B cell (primary cell): Measurements from ENCODE around the gene WDSUB1. TPM values are rescaled to one million over a fixed set of nuclear protein-coding genes. Genes with fewer than 3 reads are reported as not detected.

Experiments
- ATAC-seq: fragments of 200-7000 bp; cut with Tn5 transposase; one replicate; pipeline ENCODE4 v1.10.0; 2021; ENCODE audit warnings: low read depth, mild to moderate bottlenecking, moderate number of reproducible peaks, moderate library complexity
- CTCF ChIA-PET: fragments of 350-600 bp; sonication (Branson Sonifier 250); formaldehyde crosslinking; loops from one replicate; lab custom pipeline; 2021; ENCODE audit warnings: antibody characterized with exemption, inconsistent platforms; lab: Charles Lee
- POLR2A ChIA-PET: fragments of 350-600 bp; sonication (Branson Sonifier 250); formaldehyde crosslinking; loops from one replicate; lab custom pipeline; 2021; ENCODE audit warnings: antibody characterized with exemption; lab: Charles Lee
- DNase-seq: peaks from one replicate; pipeline ENCODE4 v3.0.0; 2013
- H2AFZ ChIP-seq: 2 replicates; pipeline ENCODE4 v1.6.1; 2012; ENCODE audit warnings: mild to moderate bottlenecking, low read depth, low read length; ENCODE audit not compliant: insufficient read depth, poor library complexity, severe bottlenecking
- H3K27ac ChIP-seq, 2 donors: 1 replicate in 1 of 2; 2 replicates in 1 of 2; pipeline ENCODE4 v1.5.1; 2012 to 2013; ENCODE audit warnings: low read length in 2 of 2, mild to moderate bottlenecking in 2 of 2, moderate library complexity in 1 of 2
- H3K27me3 ChIP-seq, 4 experiments: fragments of 200-600 bp in 1 of 4; sonication (generic) in 1 of 4; replicated peaks in 1 of 4; 1 replicate in 2 of 4; 2 replicates in 2 of 4; pipeline versions ENCODE4 v1.6.1 to v1.7.0; 2013 to 2016; ENCODE audit warnings: low read length in 3 of 4, mild to moderate bottlenecking in 2 of 4, mixed read lengths in 1 of 4, moderate library complexity in 1 of 4; ENCODE audit not compliant: insufficient read depth in 4 of 4, control insufficient read depth in 3 of 4; ENCODE audit errors: control extremely low read depth in 1 of 4
- H3K36me3 ChIP-seq, 2 experiments: replicated peaks in 1 of 2; 1 replicate in 1 of 2; 2 replicates in 1 of 2; pipeline versions ENCODE4 v1.6.1 to v1.7.1; 2013; ENCODE audit warnings: low read length in 1 of 2; ENCODE audit not compliant: insufficient read depth in 2 of 2, control insufficient read depth in 1 of 2; ENCODE audit errors: control extremely low read depth in 1 of 2, extremely low read depth in 1 of 2
- H3K4me1 ChIP-seq, 2 donors: fragments of 200-600 bp in 1 of 2; sonication (generic) in 1 of 2; 1 replicate in 1 of 2; 2 replicates in 1 of 2; pipeline versions ENCODE4 v1.5.1 to v1.6.1; 2013 to 2017; ENCODE audit warnings: low read length in 2 of 2; ENCODE audit not compliant: control insufficient read depth in 2 of 2, insufficient read depth in 2 of 2
- H3K4me2 ChIP-seq: replicated peaks from 2 replicates; pipeline ENCODE3; 2012; ENCODE audit warnings: mild to moderate bottlenecking, low read depth, low read length; ENCODE audit not compliant: poor library complexity, severe bottlenecking
- H3K4me3 ChIP-seq, 5 experiments: fragments of 200-600 bp in 1 of 5; sonication (generic) in 1 of 5; 1 replicate in 3 of 5; 2 replicates in 2 of 5; pipeline versions ENCODE4 v1.5.1 to v1.7.0; 2011 to 2016; ENCODE audit warnings: low read length in 4 of 5, mild to moderate bottlenecking in 4 of 5, low read depth in 2 of 5, control low read depth in 1 of 5, moderate library complexity in 1 of 5; ENCODE audit not compliant: insufficient read depth in 1 of 5; ENCODE audit errors: control extremely low read depth in 1 of 5, extremely low read depth in 1 of 5
- H3K79me2 ChIP-seq: fragments of 200-600 bp; sonication (generic); one replicate; pipeline ENCODE4 v1.6.0; 2016; ENCODE audit warnings: low read length; ENCODE audit not compliant: control insufficient read depth, insufficient read depth
- H3K9ac ChIP-seq: fragments of 200-600 bp; sonication (generic); 2 replicates; pipeline ENCODE4 v1.6.1; 2017; ENCODE audit warnings: mild to moderate bottlenecking, low read length, moderate library complexity
- H3K9me3 ChIP-seq, 3 donors: one replicate each; pipeline versions ENCODE4 v1.6.1 to v1.7.1; 2013; ENCODE audit warnings: low read length in 2 of 3; ENCODE audit not compliant: control insufficient read depth in 2 of 3, insufficient read depth in 1 of 3; ENCODE audit errors: control extremely low read depth in 1 of 3
- H4K20me1 ChIP-seq: 2 replicates; pipeline ENCODE4 v1.6.0; 2012; ENCODE audit warnings: mild to moderate bottlenecking, low read length; ENCODE audit not compliant: insufficient read depth, control insufficient read depth, poor library complexity, severe bottlenecking
- H3K27ac Mint-ChIP-seq: one replicate; pipeline ENCODE4 v1.8.0; 2021; ENCODE audit warnings: mixed read lengths
- H3K27me3 Mint-ChIP-seq: one replicate; pipeline ENCODE4 v1.8.0; 2021; ENCODE audit warnings: mixed read lengths
- H3K4me1 Mint-ChIP-seq: one replicate; pipeline ENCODE4 v1.8.0; 2021; ENCODE audit warnings: mixed read lengths
- H3K4me3 Mint-ChIP-seq: one replicate; pipeline ENCODE4 v1.8.0; 2021; ENCODE audit warnings: mixed read lengths
- H3K9me3 Mint-ChIP-seq: one replicate; pipeline ENCODE4 v1.8.0; 2022; ENCODE audit warnings: mixed read lengths; ENCODE audit not compliant: insufficient read depth
- EZH2 ChIP-seq: IDR thresholded peaks from 2 replicates; pipeline ENCODE4 v1.6.1; 2012; ENCODE audit warnings: borderline replicate concordance, low read depth, mild to moderate bottlenecking, moderate library complexity, low read length; ENCODE audit not compliant: insufficient read depth, poor library complexity, severe bottlenecking
- WGBS: methylation state at CpG from one replicate; pipeline ENCODE4 v1.1.5; 2013; ENCODE audit warnings: missing lambda C conversion rate; ENCODE audit not compliant: insufficient coverage; 5-methylcytosine and 5-hydroxymethylcytosine counted together
- intact Hi-C: fragments of 100-400 bp; cut with micrococcal nuclease; formaldehyde crosslinking; loops from one replicate; pipeline ENCODE4 v1.10.0; 2022
- polyA plus RNA-seq: library from polyadenylated mRNA; depleted of rRNA; stranded (reverse); fragments of >200 nt; gene quantifications from 2 replicates; pipeline ENCODE4 v1.2.3, GENCODE V29; 2012
- total RNA-seq, 2 donors: library from RNA; stranded (reverse); fragments of 120-200 nt in 1 of 2; gene quantifications; 1 replicate in 1 of 2; 2 replicates in 1 of 2; pipeline versions ENCODE4 v1.2.3 to v1.2.4, GENCODE V29; 2013 to 2022
- TF ChIP-seq, protein P1 (sequence below): fragments of 200-600 bp; IDR thresholded peaks from one replicate; pipeline ENCODE4 v1.8.0; 2022; ENCODE audit warnings: antibody characterized with exemption, mild to moderate bottlenecking

Gene WDSUB1
- total and polyA plus RNA-seq, 2 donors (not counting 1 experiment from before 2014, with no cell fraction given): 10.8 to 13.6 TPM

DNA sequence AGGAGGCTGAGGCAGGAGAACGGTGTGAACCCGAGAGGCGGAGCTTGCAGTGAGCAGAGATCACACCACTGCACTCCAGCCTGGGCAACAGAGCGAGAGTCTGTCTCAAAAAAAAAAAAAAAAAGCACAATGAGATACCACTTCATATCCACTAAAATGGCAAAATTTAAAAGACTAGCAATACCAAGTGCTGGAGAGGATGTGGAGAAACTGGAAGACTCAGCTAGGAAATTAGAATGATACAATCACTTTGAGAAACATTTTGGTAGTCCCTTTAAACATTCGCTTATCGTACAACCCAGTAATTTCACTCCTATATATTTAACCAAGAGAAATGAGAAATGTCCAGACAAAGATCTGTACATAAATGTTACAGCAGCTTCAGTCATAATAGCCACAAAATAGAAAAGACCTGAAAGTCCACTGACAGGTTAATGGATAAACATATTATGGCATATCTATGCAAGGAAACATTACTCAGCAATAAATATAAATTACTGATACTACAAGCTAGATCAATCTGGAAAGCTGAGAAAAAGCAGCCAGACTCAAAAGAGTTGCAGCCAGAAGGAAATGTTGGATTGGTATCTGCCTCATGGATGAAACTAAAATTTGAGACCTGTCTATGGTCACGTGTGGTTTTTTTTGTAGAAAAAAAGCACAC, 40.0 kb downstream of the WDSUB1 start:
- Histone ChIP-seq H3K4me3 (no peak overlapping the region), H3K4me1 (peaks cover 12 to 14% of the 10 kb centered on the region in 2 donors), H4K20me1 (no peaks in the 10 kb centered on the region), H3K27me3 (no peaks in the 10 kb centered on the region), H3K4me2 (no peak overlapping the region), H3K36me3 (peaks cover 8 to 9% of the 10 kb centered on the region in 2 experiments), H3K9ac (no peak overlapping the region), H3K79me2 (no peaks in the 10 kb centered on the region), H3K9me3 (peaks cover 0 to 4% (median 0%) of the 10 kb centered on the region in 3 donors), H3K27ac (no peak overlapping the region), H2AFZ (no peak overlapping the region)
- Mint-ChIP-seq H3K27me3 (no peaks in the 10 kb centered on the region), H3K9me3 (peaks cover 6% of the 10 kb centered on the region), H3K27ac (no peak overlapping the region), H3K4me1 (peaks cover 12% of the 10 kb centered on the region), H3K4me3 (no peak overlapping the region)
- ChIA-PET CTCF (no interaction called here), POLR2A (no interaction called here)
- DNase-seq: no peak
- no CpG with 5 or more reads among the region's 7 CpGs for WGBS
- TF ChIP-seq EZH2: no peak
- TF ChIP-seq, protein P1, sequence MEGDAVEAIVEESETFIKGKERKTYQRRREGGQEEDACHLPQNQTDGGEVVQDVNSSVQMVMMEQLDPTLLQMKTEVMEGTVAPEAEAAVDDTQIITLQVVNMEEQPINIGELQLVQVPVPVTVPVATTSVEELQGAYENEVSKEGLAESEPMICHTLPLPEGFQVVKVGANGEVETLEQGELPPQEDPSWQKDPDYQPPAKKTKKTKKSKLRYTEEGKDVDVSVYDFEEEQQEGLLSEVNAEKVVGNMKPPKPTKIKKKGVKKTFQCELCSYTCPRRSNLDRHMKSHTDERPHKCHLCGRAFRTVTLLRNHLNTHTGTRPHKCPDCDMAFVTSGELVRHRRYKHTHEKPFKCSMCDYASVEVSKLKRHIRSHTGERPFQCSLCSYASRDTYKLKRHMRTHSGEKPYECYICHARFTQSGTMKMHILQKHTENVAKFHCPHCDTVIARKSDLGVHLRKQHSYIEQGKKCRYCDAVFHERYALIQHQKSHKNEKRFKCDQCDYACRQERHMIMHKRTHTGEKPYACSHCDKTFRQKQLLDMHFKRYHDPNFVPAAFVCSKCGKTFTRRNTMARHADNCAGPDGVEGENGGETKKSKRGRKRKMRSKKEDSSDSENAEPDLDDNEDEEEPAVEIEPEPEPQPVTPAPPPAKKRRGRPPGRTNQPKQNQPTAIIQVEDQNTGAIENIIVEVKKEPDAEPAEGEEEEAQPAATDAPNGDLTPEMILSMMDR: no peak
- no peak for ATAC-seq
- intact Hi-C loops: no loop called here

DNA sequence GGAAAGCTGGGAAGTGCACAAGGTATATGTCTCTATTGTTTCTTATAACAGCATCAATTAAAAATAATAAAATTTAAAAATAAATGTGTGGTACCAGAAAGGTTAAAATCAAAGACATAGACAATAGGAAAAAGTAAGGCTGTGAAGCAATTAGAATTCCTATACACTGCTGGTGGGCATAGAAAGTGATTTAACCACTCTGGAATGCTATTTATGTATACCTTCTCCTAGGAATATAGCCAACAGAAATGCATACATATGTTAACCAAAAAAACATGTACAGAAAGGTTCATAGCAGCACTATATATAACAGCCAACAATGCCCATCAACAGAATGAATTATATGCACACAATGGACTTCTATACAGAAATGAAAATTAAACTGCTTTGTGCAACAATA, 43.0 kb downstream of the WDSUB1 start:
- ChIA-PET POLR2A (no interaction called here), CTCF (no interaction called here)
- Histone ChIP-seq H2AFZ (no peak overlapping the region), H3K9ac (no peak overlapping the region), H3K4me1 (no peaks in the 10 kb centered on the region), H3K9me3 (peaks cover 0 to 4% (median 0%) of the 10 kb centered on the region in 3 donors), H3K27ac (no peak overlapping the region), H3K79me2 (no peaks in the 10 kb centered on the region), H3K4me3 (no peak overlapping the region), H3K36me3 (peaks cover 11 to 33% of the 10 kb centered on the region in 2 experiments), H4K20me1 (no peaks in the 10 kb centered on the region), H3K4me2 (no peak overlapping the region), H3K27me3 (no peaks in the 10 kb centered on the region)
- no peak overlapping the region for H3K27ac Mint-ChIP-seq
- intact Hi-C loops: no loop called here
- no peaks in the 10 kb centered on the region for H3K27me3 Mint-ChIP-seq
- H3K9me3 Mint-ChIP-seq: peaks cover 6% of the 10 kb centered on the region
- TF ChIP-seq, protein P1: no peak
- TF ChIP-seq EZH2: no peak
- no peaks in the 10 kb centered on the region for H3K4me1 Mint-ChIP-seq
- ATAC-seq (no peak), DNase-seq (no peak)
- no peak overlapping the region for H3K4me3 Mint-ChIP-seq
